ENCODE results near the gene CHERP. TPM values are rescaled to one million over a fixed set of nuclear protein-coding genes. Genes with fewer than 3 reads are reported as not detected.
"Not testable (repeated sequence)": the region's sequence is repeated elsewhere in the genome, so short reads cannot be mapped to it uniquely, and the experiment has no call there.

The CHERP gene
- total RNA-seq, 1 experiment from 2014 or later = 3.1 TPM

DNA sequence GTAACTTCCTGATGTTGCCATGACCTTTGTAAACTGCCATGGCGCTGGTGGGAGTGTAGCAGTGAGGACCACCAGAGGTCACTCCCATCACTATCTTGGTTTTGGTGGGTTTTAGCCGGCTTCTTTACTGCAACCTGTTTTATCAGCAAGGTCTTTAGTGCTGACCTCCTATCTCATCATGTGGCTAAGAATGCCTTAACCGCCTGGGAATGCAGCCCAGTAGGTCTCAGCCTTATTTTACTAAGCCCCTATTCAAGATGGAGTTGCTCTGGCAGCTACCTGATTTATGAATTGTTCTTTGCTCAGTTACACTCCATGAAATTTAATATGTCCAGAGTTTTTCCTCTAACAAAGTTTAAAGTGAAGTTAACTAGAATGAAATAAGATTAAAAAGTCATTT, 65.8 kb downstream of the CHERP start:
- no peak for DNase-seq (ENCODE audit: low read depth)

DNA sequence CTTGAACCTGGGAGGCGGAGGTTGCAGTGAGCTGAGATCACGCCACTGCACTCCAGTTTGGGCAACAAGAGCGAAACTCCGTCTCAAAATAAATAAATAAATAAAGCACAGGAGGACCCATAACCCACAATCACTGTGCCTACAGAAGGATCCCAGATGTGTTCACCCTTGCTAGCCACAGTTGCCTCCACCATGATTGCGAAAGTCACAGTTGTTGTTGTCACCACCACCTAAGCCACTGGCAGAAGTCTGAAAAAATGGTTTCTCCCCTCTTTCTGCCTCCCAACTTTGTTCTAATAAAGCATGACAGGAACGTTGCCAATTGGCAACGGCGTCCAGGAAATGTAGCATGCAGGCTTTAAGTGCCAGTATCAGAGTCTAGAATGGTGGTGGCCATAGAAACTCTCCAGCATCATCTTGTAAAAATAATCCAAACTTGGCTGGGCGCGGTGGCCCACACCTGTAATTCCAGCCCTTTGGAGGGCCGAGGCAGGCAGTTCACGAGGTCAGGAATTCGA, 68.3 kb downstream of the CHERP start:
- no peak for DNase-seq (ENCODE audit: low read depth)

DNA sequence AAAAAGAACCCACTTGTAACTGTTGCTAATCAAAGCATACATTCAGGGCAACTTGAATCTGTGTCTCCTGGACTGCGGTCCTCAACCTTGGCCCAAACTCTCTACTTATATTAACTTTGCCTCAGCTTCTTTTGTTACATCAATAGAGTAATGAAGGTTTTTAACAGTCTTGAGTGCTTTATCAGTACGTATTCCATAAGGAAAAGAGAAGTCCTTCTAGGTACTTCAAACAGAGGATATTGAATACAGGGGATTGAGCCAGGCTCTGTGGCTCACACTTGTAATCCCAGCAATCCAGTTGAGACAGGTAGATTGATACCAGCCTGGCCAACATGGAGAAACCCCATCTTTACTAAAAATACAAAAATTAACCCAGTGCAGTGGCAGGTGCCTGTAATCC, 69.2 kb downstream of the CHERP start:
- no peak for DNase-seq (ENCODE audit: low read depth)

DNA sequence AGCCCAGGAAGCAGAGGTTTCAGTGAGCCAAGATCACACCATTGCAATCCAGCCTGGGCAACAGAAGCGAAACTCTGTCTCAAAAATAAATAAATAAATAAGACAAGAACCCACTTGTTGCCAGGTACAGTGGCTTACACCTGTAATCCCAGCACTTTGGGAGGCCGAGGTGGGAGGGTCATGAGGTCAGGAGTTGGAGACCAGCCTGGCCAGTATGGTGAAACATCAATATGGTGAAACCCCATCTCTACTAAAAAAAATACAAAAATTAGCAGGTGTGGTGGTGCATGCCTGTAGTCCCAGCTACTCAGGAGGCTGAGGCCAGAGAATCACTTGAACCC, 69.7 kb downstream of the CHERP start:
- DNase-seq (ENCODE audit: low read depth) = not testable (repeated sequence)

DNA sequence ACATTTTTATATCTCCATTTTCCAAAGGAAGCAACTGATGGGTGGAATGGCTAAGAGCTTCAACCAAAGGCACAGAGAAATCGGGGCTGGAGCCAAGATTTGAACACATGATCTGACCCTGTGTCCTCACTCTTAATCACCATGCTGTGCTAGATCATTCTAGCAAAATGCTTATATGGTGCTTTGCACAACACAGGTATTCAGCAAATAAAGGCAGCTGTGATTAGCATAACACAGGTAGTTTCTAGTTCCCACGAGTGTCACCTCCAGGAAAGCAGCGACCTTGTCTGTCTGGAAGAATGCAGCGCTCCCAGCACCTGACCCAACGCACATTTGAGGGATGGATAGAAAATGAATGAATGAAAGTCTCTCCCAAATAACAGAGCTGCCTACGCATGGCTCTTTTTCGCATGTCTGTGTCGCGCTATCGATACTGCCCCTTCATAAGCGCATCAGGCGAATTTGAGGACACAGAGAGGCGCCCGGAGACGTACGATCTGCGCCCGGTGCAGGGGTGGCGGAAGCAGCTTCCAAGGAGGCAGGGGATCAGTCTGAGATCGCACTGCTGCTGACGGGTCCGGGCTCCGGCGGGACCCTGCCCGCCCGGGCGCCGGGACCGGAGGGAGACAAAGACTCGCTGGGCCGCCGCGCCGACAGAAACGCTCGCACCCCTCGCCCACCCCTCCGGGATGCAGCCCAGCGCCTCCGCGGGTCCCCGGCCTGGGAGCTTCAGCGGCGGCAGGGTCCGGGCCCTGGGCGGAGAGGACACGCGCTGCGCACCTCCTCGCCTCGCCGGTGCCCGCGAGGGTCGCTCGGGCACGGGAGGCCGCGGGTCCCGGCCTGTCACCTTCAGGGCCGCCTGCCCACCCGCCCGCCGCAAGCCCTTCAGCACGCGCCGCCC, 71.1 kb downstream of the CHERP start:
- peak; percentile 16 for DNase-seq (ENCODE audit: low read depth)

GRCh38 chr19:16470541-16470910, 71.7 kb downstream of the CHERP start:
- peak; percentile 13 for DNase-seq (ENCODE audit: low read depth)

Other genes starting within 250 kb of the CHERP start
- 2.8 and 3.0 TPM in 2 replicates for gene KLF2, start 217.6 kb downstream of the CHERP start, total RNA-seq (2014; rRNA removed; shearing (Covaris generic))
- 3.8 and 5.2 TPM in 2 replicates for gene EPS15L1, start 70.5 kb downstream of the CHERP start, total RNA-seq (2014; rRNA removed; shearing (Covaris generic))
- gene CALR3, start 46.3 kb downstream of the CHERP start, total RNA-seq (2014; rRNA removed; shearing (Covaris generic)) = not detected in 2 replicates
- 4.5 and 10.0 TPM in 2 replicates for gene C19orf44, start 46.0 kb downstream of the CHERP start, total RNA-seq (2014; rRNA removed; shearing (Covaris generic))
- 18.9 and 20.8 TPM in 2 replicates for gene SLC35E1, start 30.0 kb upstream of the CHERP start, total RNA-seq (2014; rRNA removed; shearing (Covaris generic))
- gene MED26, start 85.8 kb upstream of the CHERP start, total RNA-seq (2014; rRNA removed; shearing (Covaris generic)) = 3.4 and 5.0 TPM in 2 replicates
- gene SMIM7, start 117.7 kb upstream of the CHERP start, total RNA-seq (2014; rRNA removed; shearing (Covaris generic)) = 118 and 139 TPM in 2 replicates
- gene TMEM38A, start 118.7 kb upstream of the CHERP start, total RNA-seq (2014; rRNA removed; shearing (Covaris generic)) = 1.3 and 3.2 TPM in 2 replicates
- not detected in 2 replicates for gene NWD1, start 177.4 kb upstream of the CHERP start, total RNA-seq (2014; rRNA removed; shearing (Covaris generic))

Data from RPMI7951 (cell line).